HEK293 (cell line): Measurements from ENCODE around the gene PDCL3.

Experiments
- CTCF ChIA-PET: fragments of 350-600 bp; formaldehyde crosslinking; extraction: SDS; loops from one replicate; lab custom pipeline; 2021; ENCODE audit warnings: antibody characterized with exemption; lab: Yijun Ruan, JAX
- POLR2A ChIA-PET: fragments of 300-600 bp; formaldehyde crosslinking; extraction: SDS; loops from one replicate; lab custom pipeline; 2020; ENCODE audit warnings: antibody characterized with exemption, inconsistent platforms; lab: Yijun Ruan, JAX
- H3K27ac ChIP-seq: fragments of 200-500 bp; sonication (Bioruptor generic); 2 replicates; pipeline ENCODE4 v1.5.1; 2014; ENCODE audit warnings: low read depth, low read length, control low read depth, inconsistent platforms; ENCODE audit errors: extremely low read depth
- H3K36me3 ChIP-seq, 2 experiments: fragments of 200-500 bp in 1 of 2; sonication (Bioruptor generic) in 1 of 2; 1 replicate in 1 of 2; 2 replicates in 1 of 2; pipeline ENCODE4 v1.5.1; 2014 to 2017; ENCODE audit warnings: inconsistent platforms in 2 of 2, low read length in 2 of 2; ENCODE audit not compliant: control insufficient read depth in 2 of 2, insufficient read depth in 1 of 2
- H3K4me1 ChIP-seq: fragments of 200-500 bp; sonication (Bioruptor generic); 2 replicates; pipeline ENCODE4 v1.5.1; 2014; ENCODE audit warnings: mild to moderate bottlenecking, low read length, inconsistent platforms; ENCODE audit not compliant: control insufficient read depth, insufficient read depth
- H3K4me3 ChIP-seq: 2 replicates; pipeline ENCODE4 v1.5.1; 2011; ENCODE audit warnings: low read depth, mild to moderate bottlenecking, control low read depth, low read length, moderate library complexity
- H3K9me3 ChIP-seq: fragments of 200-500 bp; sonication (Bioruptor generic); 2 replicates; pipeline ENCODE4 v1.5.1; 2014; ENCODE audit warnings: low read depth, low read length, inconsistent platforms; ENCODE audit not compliant: control insufficient read depth, insufficient read depth
- OVOL3 ChIP-seq: fragments of 450-650 bp; formaldehyde crosslinking; IDR thresholded peaks from 2 replicates; pipeline ENCODE4 v1.5.1; 2016; ENCODE audit warnings: missing biosample characterization, missing genetic modification characterization
- RBAK ChIP-seq: fragments of 450-650 bp; formaldehyde crosslinking; IDR thresholded peaks from 2 replicates; pipeline ENCODE4 v1.5.1; 2016; ENCODE audit warnings: missing biosample characterization, missing genetic modification characterization
- ZEB2 ChIP-seq: fragments of 450-650 bp; formaldehyde crosslinking; IDR thresholded peaks from 2 replicates; pipeline ENCODE4 v1.5.1; 2016; ENCODE audit warnings: missing biosample characterization, missing genetic modification characterization
- ZFP37 ChIP-seq: fragments of 450-650 bp; formaldehyde crosslinking; IDR thresholded peaks from 2 replicates; pipeline ENCODE4 v1.5.1; 2016; ENCODE audit warnings: missing biosample characterization, missing genetic modification characterization
- ZNF16 ChIP-seq: fragments of 450-650 bp; formaldehyde crosslinking; IDR thresholded peaks from 2 replicates; pipeline ENCODE4 v1.5.1; 2016; ENCODE audit warnings: low read depth, missing biosample characterization, missing genetic modification characterization
- ZNF214 ChIP-seq: fragments of 450-650 bp; formaldehyde crosslinking; IDR thresholded peaks from 2 replicates; pipeline ENCODE4 v1.5.1; 2017; ENCODE audit warnings: missing biosample characterization, mild to moderate bottlenecking, missing genetic modification characterization, borderline replicate concordance
- ZNF473 ChIP-seq: fragments of 450-650 bp; formaldehyde crosslinking; IDR thresholded peaks from 2 replicates; pipeline ENCODE4 v1.5.1; 2017; ENCODE audit warnings: missing biosample characterization, missing genetic modification characterization
- ZNF747 ChIP-seq: fragments of 450-650 bp; formaldehyde crosslinking; IDR thresholded peaks from 2 replicates; pipeline ENCODE4 v1.5.1; 2016; ENCODE audit warnings: missing biosample characterization, missing genetic modification characterization
- ZNF76 ChIP-seq: fragments of 450-650 bp; formaldehyde crosslinking; IDR thresholded peaks from 2 replicates; pipeline ENCODE4; 2016; ENCODE audit warnings: low read depth, missing biosample characterization, missing genetic modification characterization, borderline replicate concordance
- ZSCAN16 ChIP-seq: fragments of 450-650 bp; formaldehyde crosslinking; IDR thresholded peaks from 2 replicates; pipeline ENCODE4 v1.5.1; 2016; ENCODE audit warnings: missing biosample characterization, missing genetic modification characterization
- TF ChIP-seq, protein P1 (sequence below): fragments of 450-650 bp; formaldehyde crosslinking; IDR thresholded peaks from 2 replicates; pipeline ENCODE4 v1.5.1; 2016; ENCODE audit warnings: missing biosample characterization, missing genetic modification characterization
- TF ChIP-seq, protein P2 (sequence below): fragments of 450-650 bp; formaldehyde crosslinking; conservative IDR thresholded peaks from 2 replicates; pipeline ENCODE4 v1.5.1; 2016; ENCODE audit warnings: low read depth, missing biosample characterization, missing genetic modification characterization
- TF ChIP-seq, protein P3 (sequence below): fragments of 450-650 bp; formaldehyde crosslinking; IDR thresholded peaks from 2 replicates; pipeline ENCODE4 v1.5.1; 2017; ENCODE audit warnings: missing biosample characterization, missing genetic modification characterization
- TF ChIP-seq, protein P4 (sequence below): fragments of 450-650 bp; formaldehyde crosslinking; IDR thresholded peaks from 2 replicates; pipeline ENCODE4 v1.5.1; 2016; ENCODE audit warnings: missing biosample characterization, missing genetic modification characterization, borderline replicate concordance

Gene PDCL3

DNA sequence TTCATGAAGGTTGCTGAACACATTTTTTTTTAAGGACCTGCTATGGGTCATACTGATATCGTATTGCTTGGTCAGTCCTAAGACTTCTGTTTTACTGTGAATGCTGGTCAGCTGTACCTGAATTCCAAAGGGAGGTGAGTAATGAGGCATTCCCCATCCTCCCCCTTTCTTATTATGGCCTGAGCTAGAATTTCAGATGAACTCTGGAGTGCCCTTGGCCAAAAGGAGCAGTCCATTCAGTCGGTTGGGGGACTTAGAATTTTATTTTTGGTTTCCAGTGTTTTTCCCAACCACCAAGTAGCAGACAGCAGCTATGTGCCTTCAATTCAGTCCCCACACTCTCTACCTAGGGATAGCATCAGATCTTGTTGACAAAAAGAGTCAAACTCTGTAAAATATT is 26.9 kb upstream of the PDCL3 start:
- Histone ChIP-seq H3K4me3 (no peak overlapping the region), H3K27ac (no peak overlapping the region), H3K9me3 (no peaks in the 10 kb centered on the region), H3K4me1 (no peaks in the 10 kb centered on the region), H3K36me3 (no peaks in the 10 kb centered on the region)
- POLR2A ChIA-PET, result no interaction called here
- CTCF ChIA-PET, result interaction anchor here (0.7 kb wide), 1 partner anchor 16 kb away, joined by 3 read pairs; no protein-coding TSS in a partner anchor
- TF ChIP-seq, protein P1, sequence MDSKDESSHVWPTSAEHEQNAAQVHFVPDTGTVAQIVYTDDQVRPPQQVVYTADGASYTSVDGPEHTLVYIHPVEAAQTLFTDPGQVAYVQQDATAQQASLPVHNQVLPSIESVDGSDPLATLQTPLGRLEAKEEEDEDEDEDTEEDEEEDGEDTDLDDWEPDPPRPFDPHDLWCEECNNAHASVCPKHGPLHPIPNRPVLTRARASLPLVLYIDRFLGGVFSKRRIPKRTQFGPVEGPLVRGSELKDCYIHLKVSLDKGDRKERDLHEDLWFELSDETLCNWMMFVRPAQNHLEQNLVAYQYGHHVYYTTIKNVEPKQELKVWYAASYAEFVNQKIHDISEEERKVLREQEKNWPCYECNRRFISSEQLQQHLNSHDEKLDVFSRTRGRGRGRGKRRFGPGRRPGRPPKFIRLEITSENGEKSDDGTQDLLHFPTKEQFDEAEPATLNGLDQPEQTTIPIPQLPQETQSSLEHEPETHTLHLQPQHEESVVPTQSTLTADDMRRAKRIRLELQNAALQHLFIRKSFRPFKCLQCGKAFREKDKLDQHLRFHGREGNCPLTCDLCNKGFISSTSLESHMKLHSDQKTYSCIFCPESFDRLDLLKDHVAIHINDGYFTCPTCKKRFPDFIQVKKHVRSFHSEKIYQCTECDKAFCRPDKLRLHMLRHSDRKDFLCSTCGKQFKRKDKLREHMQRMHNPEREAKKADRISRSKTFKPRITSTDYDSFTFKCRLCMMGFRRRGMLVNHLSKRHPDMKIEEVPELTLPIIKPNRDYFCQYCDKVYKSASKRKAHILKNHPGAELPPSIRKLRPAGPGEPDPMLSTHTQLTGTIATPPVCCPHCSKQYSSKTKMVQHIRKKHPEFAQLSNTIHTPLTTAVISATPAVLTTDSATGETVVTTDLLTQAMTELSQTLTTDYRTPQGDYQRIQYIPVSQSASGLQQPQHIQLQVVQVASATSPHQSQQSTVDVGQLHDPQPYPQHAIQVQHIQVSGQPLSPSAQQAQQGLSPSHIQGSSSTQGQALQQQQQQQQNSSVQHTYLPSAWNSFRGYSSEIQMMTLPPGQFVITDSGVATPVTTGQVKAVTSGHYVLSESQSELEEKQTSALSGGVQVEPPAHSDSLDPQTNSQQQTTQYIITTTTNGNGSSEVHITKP (tag by site-specific recombination), result peak; percentile 55
- TF ChIP-seq ZNF214 (tag by site-specific recombination), result no peak

DNA sequence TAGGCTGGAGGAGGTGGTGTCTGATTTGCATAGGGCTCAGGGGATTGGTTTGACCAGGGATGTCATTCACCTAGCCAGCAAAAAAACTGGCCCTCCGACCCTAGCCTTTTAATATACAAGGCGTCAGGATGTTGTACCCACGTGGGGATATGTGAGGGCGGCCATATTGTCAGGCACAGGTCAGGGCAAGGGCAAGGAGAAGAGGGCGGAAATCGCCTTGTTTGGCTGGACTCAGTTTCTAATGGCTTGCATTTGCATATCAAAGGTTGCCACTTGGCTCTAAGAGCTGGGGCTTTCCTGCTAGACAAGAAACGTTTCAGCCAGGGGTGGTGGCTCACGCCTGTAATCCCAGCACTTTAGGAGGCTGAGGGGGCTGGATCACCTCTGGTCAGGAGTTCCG is 24.9 kb upstream of the PDCL3 start:
- CTCF ChIA-PET, result no interaction called here
- no peak overlapping the region for H3K27ac ChIP-seq
- no peak for TF ChIP-seq ZEB2 (tag by site-specific recombination)
- TF ChIP-seq RBAK (tag by site-specific recombination), result no peak
- no peak for TF ChIP-seq ZSCAN16 (tag by site-specific recombination)
- TF ChIP-seq, protein P2, sequence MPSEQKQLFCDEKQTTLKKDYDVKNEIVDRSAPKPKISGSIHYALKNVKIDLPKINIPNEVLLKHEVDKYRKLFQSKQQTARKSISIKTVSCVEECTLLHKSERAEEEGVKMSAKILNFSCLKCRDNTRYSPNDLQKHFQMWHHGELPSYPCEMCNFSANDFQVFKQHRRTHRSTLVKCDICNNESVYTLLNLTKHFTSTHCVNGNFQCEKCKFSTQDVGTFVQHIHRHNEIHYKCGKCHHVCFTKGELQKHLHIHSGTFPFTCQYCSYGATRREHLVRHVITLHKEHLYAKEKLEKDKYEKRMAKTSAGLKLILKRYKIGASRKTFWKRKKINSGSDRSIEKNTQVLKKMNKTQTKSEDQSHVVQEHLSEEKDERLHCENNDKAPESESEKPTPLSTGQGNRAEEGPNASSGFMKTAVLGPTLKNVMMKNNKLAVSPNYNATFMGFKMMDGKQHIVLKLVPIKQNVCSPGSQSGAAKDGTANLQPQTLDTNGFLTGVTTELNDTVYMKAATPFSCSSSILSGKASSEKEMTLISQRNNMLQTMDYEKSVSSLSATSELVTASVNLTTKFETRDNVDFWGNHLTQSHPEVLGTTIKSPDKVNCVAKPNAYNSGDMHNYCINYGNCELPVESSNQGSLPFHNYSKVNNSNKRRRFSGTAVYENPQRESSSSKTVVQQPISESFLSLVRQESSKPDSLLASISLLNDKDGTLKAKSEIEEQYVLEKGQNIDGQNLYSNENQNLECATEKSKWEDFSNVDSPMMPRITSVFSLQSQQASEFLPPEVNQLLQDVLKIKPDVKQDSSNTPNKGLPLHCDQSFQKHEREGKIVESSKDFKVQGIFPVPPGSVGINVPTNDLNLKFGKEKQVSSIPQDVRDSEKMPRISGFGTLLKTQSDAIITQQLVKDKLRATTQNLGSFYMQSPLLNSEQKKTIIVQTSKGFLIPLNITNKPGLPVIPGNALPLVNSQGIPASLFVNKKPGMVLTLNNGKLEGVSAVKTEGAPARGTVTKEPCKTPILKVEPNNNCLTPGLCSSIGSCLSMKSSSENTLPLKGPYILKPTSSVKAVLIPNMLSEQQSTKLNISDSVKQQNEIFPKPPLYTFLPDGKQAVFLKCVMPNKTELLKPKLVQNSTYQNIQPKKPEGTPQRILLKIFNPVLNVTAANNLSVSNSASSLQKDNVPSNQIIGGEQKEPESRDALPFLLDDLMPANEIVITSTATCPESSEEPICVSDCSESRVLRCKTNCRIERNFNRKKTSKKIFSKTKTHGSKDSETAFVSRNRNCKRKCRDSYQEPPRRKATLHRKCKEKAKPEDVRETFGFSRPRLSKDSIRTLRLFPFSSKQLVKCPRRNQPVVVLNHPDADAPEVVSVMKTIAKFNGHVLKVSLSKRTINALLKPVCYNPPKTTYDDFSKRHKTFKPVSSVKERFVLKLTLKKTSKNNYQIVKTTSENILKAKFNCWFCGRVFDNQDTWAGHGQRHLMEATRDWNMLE (tag by site-specific recombination), result no peak
- no peaks in the 10 kb centered on the region for H3K36me3 ChIP-seq
- H3K9me3 ChIP-seq, result no peaks in the 10 kb centered on the region
- no peaks in the 10 kb centered on the region for H3K4me1 ChIP-seq
- POLR2A ChIA-PET, result interaction anchor here (2.3 kb wide), 1 partner anchor 25 kb away, joined by 7 read pairs; the partner anchor contains the start of gene PDCL3
- H3K4me3 ChIP-seq, result no peak overlapping the region

DNA sequence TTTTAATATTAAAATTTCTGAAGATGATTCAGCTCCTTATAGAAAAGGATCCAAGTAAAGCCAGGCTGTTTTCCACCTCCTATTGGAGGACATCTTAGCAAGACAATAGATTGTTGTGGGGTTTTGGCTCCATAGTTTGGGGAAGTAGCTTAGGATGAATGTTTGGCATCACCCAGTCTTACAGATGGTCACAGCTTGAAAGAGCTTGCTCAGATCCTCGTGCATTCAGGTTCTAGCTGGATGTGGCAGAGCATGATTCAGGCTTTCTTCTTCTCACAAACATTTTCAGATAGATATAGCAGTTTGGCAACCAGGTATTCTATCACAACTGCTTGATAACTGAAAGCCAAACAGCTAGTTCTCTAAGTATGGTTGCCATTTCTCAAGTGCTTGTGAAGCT is 23.6 kb upstream of the PDCL3 start:
- H3K9me3 ChIP-seq, result no peaks in the 10 kb centered on the region
- no peaks in the 10 kb centered on the region for H3K4me1 ChIP-seq
- H3K4me3 ChIP-seq, result no peak overlapping the region
- H3K36me3 ChIP-seq, result no peaks in the 10 kb centered on the region
- H3K27ac ChIP-seq, result no peak overlapping the region
- ChIA-PET CTCF (no interaction called here), POLR2A (interaction anchor here (2.3 kb wide), 1 partner anchor 24 kb away, joined by 7 read pairs; the partner anchor contains the start of gene PDCL3)
- TF ChIP-seq ZNF473 (no peak), OVOL3 (no peak), ZFP37 (tag by site-specific recombination) (no peak), ZNF16 (tag by site-specific recombination) (no peak), ZNF76 (tag by site-specific recombination) (no peak), ZNF747 (tag by site-specific recombination) (no peak)
- TF ChIP-seq, protein P3, sequence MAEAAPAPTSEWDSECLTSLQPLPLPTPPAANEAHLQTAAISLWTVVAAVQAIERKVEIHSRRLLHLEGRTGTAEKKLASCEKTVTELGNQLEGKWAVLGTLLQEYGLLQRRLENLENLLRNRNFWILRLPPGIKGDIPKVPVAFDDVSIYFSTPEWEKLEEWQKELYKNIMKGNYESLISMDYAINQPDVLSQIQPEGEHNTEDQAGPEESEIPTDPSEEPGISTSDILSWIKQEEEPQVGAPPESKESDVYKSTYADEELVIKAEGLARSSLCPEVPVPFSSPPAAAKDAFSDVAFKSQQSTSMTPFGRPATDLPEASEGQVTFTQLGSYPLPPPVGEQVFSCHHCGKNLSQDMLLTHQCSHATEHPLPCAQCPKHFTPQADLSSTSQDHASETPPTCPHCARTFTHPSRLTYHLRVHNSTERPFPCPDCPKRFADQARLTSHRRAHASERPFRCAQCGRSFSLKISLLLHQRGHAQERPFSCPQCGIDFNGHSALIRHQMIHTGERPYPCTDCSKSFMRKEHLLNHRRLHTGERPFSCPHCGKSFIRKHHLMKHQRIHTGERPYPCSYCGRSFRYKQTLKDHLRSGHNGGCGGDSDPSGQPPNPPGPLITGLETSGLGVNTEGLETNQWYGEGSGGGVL (tag by site-specific recombination), result no peak
- TF ChIP-seq, protein P4, sequence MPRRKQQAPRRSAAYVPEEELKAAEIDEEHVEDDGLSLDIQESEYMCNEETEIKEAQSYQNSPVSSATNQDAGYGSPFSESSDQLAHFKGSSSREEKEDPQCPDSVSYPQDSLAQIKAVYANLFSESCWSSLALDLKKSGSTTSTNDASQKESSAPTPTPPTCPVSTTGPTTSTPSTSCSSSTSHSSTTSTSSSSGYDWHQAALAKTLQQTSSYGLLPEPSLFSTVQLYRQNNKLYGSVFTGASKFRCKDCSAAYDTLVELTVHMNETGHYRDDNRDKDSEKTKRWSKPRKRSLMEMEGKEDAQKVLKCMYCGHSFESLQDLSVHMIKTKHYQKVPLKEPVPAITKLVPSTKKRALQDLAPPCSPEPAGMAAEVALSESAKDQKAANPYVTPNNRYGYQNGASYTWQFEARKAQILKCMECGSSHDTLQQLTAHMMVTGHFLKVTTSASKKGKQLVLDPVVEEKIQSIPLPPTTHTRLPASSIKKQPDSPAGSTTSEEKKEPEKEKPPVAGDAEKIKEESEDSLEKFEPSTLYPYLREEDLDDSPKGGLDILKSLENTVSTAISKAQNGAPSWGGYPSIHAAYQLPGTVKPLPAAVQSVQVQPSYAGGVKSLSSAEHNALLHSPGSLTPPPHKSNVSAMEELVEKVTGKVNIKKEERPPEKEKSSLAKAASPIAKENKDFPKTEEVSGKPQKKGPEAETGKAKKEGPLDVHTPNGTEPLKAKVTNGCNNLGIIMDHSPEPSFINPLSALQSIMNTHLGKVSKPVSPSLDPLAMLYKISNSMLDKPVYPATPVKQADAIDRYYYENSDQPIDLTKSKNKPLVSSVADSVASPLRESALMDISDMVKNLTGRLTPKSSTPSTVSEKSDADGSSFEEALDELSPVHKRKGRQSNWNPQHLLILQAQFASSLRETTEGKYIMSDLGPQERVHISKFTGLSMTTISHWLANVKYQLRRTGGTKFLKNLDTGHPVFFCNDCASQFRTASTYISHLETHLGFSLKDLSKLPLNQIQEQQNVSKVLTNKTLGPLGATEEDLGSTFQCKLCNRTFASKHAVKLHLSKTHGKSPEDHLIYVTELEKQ (tag by site-specific recombination), result no peak
